Astrocyte (in vitro differentiated cells and primary cell): ENCODE measurements around the gene ILF3. TPM values are rescaled to one million over a fixed set of nuclear protein-coding genes. Genes with fewer than 3 reads are reported as not detected.

Source experiments
- DNase-seq: peaks from one replicate; pipeline ENCODE4 v3.0.0-alpha.2; 2010; ENCODE audit warnings: low read depth
- FAIRE-seq: peaks from 2 replicates; lab custom pipeline; 2011; peaks lifted over from hg19 to GRCh38; lab: Jason Lieb, UNC
- H2AFZ ChIP-seq: 2 replicates; pipeline ENCODE4 v1.6.0; 2012; ENCODE audit warnings: low read depth, low read length, inconsistent platforms
- H3K27ac ChIP-seq: 2 replicates; pipeline ENCODE4 v1.5.1; 2011; ENCODE audit warnings: low read depth, low read length, inconsistent platforms
- H3K27me3 ChIP-seq: 2 replicates; pipeline ENCODE4 v1.6.0; 2011; ENCODE audit warnings: low read length, inconsistent platforms; ENCODE audit not compliant: insufficient read depth
- H3K36me3 ChIP-seq: 2 replicates; pipeline ENCODE4 v1.5.1; 2011; ENCODE audit warnings: low read length, inconsistent platforms; ENCODE audit not compliant: insufficient read depth
- H3K4me1 ChIP-seq: 2 replicates; pipeline ENCODE4 v1.5.1; 2011; ENCODE audit warnings: low read length, inconsistent platforms; ENCODE audit not compliant: insufficient read depth
- H3K4me2 ChIP-seq: 2 replicates; pipeline ENCODE4 v1.6.0; 2012; ENCODE audit warnings: low read length, inconsistent platforms
- H3K4me3 ChIP-seq: 2 replicates; pipeline ENCODE4 v1.5.1; 2011; ENCODE audit warnings: low read depth, mild to moderate bottlenecking, low read length, inconsistent platforms; ENCODE audit not compliant: insufficient read depth
- H3K79me2 ChIP-seq: 2 replicates; pipeline ENCODE4 v1.6.0; 2012; ENCODE audit warnings: mild to moderate bottlenecking, low read length, inconsistent platforms; ENCODE audit not compliant: insufficient read depth
- H3K9ac ChIP-seq: 2 replicates; pipeline ENCODE4 v1.6.0; 2012; ENCODE audit warnings: mild to moderate bottlenecking, low read length, inconsistent platforms
- H3K9me3 ChIP-seq: 2 replicates; pipeline ENCODE4 v1.5.1; 2012; ENCODE audit warnings: low read depth, mild to moderate bottlenecking, low read length, inconsistent platforms; ENCODE audit not compliant: insufficient read depth
- H4K20me1 ChIP-seq: 2 replicates; pipeline ENCODE4 v1.6.0; 2012; ENCODE audit warnings: low read length, inconsistent platforms; ENCODE audit not compliant: insufficient read depth
- H3K27ac Mint-ChIP-seq: one replicate; pipeline ENCODE4 v1.8.0; 2021; ENCODE audit warnings: mild to moderate bottlenecking, mixed read lengths; ENCODE audit not compliant: unreplicated experiment
- H3K27me3 Mint-ChIP-seq: one replicate; pipeline ENCODE4 v1.8.0; 2021; ENCODE audit warnings: low read depth, mixed read lengths; ENCODE audit not compliant: unreplicated experiment
- H3K36me3 Mint-ChIP-seq: one replicate; pipeline ENCODE4 v1.8.0; 2021; ENCODE audit warnings: low read depth, mixed read lengths; ENCODE audit not compliant: unreplicated experiment
- H3K4me1 Mint-ChIP-seq: one replicate; pipeline ENCODE4 v1.8.0; 2021; ENCODE audit warnings: low read depth, mixed read lengths; ENCODE audit not compliant: unreplicated experiment
- H3K4me3 Mint-ChIP-seq: one replicate; pipeline ENCODE4 v1.8.0; 2021; ENCODE audit warnings: mild to moderate bottlenecking, moderate library complexity, mixed read lengths; ENCODE audit not compliant: unreplicated experiment
- H3K9me3 Mint-ChIP-seq: one replicate; pipeline ENCODE4 v1.8.0; 2021; ENCODE audit warnings: mild to moderate bottlenecking, mixed read lengths; ENCODE audit not compliant: unreplicated experiment
- EZH2 ChIP-seq: IDR thresholded peaks from 2 replicates; pipeline ENCODE4 v1.6.1; 2012; ENCODE audit warnings: mild to moderate bottlenecking, low read length, inconsistent platforms; ENCODE audit not compliant: insufficient read depth
- total RNA-seq: library from RNA; stranded (reverse); gene quantifications from 2 replicates; pipeline ENCODE4 v1.2.1, GENCODE V29; 2021
- TF ChIP-seq, protein P1 (sequence below): IDR thresholded peaks from 2 replicates; pipeline ENCODE4 v1.5.1; 2011; ENCODE audit warnings: low read depth, mild to moderate bottlenecking, inconsistent platforms, low read length, moderate library complexity; ENCODE audit not compliant: insufficient read depth

The ILF3 gene
- total RNA-seq, 1 donor from 2014 or later: 244 TPM

DNA sequence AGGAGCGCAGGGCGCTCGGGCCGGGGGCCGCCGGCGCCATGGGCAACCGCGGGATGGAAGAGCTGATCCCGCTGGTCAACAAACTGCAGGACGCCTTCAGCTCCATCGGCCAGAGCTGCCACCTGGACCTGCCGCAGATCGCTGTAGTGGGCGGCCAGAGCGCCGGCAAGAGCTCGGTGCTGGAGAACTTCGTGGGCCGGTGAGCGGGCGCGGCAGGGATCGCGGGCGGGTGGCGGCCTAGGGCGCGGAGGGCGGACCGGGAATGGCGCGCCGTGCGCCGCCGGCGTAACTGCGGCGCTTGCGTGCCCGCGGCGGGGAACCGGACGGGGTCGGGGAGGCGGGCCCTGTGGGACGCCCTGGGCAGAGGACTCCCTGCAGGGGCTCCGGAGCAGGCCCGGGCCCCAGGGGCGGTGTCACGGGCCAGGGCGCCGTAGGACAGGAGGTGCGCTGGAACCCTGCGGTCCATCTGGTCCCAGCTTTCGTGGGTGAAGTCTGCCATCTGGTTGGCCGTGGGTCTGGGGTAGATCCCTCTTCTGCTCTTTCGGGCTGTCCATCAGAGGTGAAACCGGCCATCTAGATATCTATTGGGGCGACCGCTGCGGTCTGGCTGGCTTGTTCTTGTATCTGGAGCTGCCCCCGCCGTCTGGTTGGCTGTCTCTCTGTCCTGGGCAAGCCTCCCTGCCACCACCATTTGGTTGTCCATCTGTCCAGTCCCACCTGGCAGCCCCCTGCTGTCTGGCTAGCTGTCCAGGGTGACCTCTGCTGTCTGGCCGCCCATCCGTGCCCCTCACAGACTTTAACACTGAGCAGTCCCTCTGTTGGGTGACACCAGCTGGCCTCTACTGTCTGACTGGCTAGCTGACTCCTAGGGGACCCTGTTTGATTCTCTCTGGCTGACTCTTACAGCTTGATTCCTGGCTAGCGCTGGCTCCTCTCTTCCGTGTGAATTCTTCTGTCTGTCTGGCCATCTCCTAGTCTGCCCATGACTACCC, 64.4 kb downstream of the ILF3 start:
- H3K36me3 Mint-ChIP-seq: peaks cover 5% of the 10 kb centered on the region
- no peak for FAIRE-seq
- peaks cover 56% of the 10 kb centered on the region for H3K79me2 ChIP-seq

DNA sequence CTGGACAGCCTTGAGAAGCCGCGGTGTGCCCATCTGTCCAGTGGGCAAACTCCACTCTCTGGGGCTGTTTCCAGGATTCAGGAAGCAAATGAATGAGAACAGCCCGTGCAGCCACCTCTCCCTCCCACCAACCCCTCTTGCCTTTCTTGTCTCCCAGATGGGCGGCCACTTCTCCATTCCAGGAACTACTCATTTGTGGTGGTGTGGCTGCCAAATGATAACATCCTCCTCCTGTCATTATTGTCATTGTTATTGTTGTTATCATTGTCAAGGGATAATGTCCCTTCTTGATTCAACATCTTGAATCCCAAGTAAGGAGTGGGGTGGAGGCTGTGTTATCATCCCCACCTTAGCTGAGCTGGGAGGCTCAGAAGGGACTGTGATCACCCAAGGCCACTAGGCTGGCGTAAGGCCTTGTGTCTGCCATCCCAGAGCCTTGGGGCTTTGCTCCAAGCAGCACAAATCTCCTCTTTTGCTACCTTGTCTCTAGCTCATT, 65.4 kb downstream of the ILF3 start:
- Mint-ChIP-seq H3K36me3 (peaks cover 5% of the 10 kb centered on the region), H3K27me3 (no peaks in the 10 kb centered on the region), H3K4me1 (peaks cover 8% of the 10 kb centered on the region), H3K27ac (no peak overlapping the region), H3K9me3 (no peaks in the 10 kb centered on the region), H3K4me3 (peak overlapping the region; percentile 98)
- Histone ChIP-seq H4K20me1 (peaks cover 56% of the 10 kb centered on the region), H3K9ac (peak overlapping the region; percentile 91), H3K4me3 (peak overlapping the region; percentile 84), H3K4me1 (peaks cover 14% of the 10 kb centered on the region), H3K4me2 (peak overlapping the region; percentile 94), H2AFZ (no peak overlapping the region), H3K36me3 (no peaks in the 10 kb centered on the region), H3K27me3 (no peaks in the 10 kb centered on the region), H3K27ac (no peak overlapping the region), H3K9me3 (no peaks in the 10 kb centered on the region), H3K79me2 (peaks cover 64% of the 10 kb centered on the region)
- FAIRE-seq (no peak), DNase-seq (no peak)
- TF ChIP-seq EZH2: no peak
- TF ChIP-seq, protein P1, sequence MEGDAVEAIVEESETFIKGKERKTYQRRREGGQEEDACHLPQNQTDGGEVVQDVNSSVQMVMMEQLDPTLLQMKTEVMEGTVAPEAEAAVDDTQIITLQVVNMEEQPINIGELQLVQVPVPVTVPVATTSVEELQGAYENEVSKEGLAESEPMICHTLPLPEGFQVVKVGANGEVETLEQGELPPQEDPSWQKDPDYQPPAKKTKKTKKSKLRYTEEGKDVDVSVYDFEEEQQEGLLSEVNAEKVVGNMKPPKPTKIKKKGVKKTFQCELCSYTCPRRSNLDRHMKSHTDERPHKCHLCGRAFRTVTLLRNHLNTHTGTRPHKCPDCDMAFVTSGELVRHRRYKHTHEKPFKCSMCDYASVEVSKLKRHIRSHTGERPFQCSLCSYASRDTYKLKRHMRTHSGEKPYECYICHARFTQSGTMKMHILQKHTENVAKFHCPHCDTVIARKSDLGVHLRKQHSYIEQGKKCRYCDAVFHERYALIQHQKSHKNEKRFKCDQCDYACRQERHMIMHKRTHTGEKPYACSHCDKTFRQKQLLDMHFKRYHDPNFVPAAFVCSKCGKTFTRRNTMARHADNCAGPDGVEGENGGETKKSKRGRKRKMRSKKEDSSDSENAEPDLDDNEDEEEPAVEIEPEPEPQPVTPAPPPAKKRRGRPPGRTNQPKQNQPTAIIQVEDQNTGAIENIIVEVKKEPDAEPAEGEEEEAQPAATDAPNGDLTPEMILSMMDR: no peak

More for the DNA sequence above, 64.4 kb downstream of the ILF3 start:
- Histone ChIP-seq H3K27ac (peak overlapping the region; percentile 79), H3K27me3 (no peaks in the 10 kb centered on the region), H3K4me3 (peak overlapping the region; percentile 84), H3K36me3 (no peaks in the 10 kb centered on the region), H4K20me1 (peaks cover 50% of the 10 kb centered on the region), H3K4me1 (peaks cover 14% of the 10 kb centered on the region), H3K4me2 (peak overlapping the region; percentile 94), H3K9ac (peak overlapping the region; percentile 91), H2AFZ (peak overlapping the region; percentile 72), H3K9me3 (no peaks in the 10 kb centered on the region)
- Mint-ChIP-seq H3K27ac (peak overlapping the region; percentile 94), H3K27me3 (no peaks in the 10 kb centered on the region), H3K4me1 (peaks cover 8% of the 10 kb centered on the region), H3K4me3 (peak overlapping the region; percentile 98), H3K9me3 (no peaks in the 10 kb centered on the region)
- TF ChIP-seq, protein P1: no peak
- TF ChIP-seq EZH2: no peak
- peak; percentile 8 for DNase-seq
